NT2/D1 (cell line): ENCODE results near the gene DENND4C.

Experiments used
- DNase-seq: peaks from one replicate; pipeline ENCODE4 v3.0.0-alpha.2; 2011; ENCODE audit warnings: low read depth, low spot score
- H3K27me3 ChIP-seq: 2 replicates; pipeline ENCODE4 v1.6.0; 2011; ENCODE audit warnings: mild to moderate bottlenecking; ENCODE audit not compliant: insufficient read length, insufficient read depth
- H3K36me3 ChIP-seq: 2 replicates; pipeline ENCODE4 v1.6.1; 2011; ENCODE audit warnings: mild to moderate bottlenecking, low read length, mixed read lengths; ENCODE audit not compliant: insufficient read depth, insufficient read length
- H3K4me1 ChIP-seq: 2 replicates; pipeline ENCODE4 v1.5.1; 2011; ENCODE audit not compliant: insufficient read depth, insufficient read length
- H3K4me3 ChIP-seq: 2 replicates; pipeline ENCODE4 v1.5.1; 2011; ENCODE audit warnings: low read depth; ENCODE audit not compliant: insufficient read length
- H3K9ac ChIP-seq: 2 replicates; pipeline ENCODE4 v1.6.0; 2011; ENCODE audit warnings: low read depth; ENCODE audit not compliant: insufficient read length
- H3K9me3 ChIP-seq: 2 replicates; pipeline ENCODE4 v1.5.1; 2011; ENCODE audit warnings: mild to moderate bottlenecking, low read length; ENCODE audit not compliant: insufficient read depth
- SUZ12 ChIP-seq: IDR thresholded peaks from 2 replicates; pipeline ENCODE4 v1.6.1; 2011; ENCODE audit not compliant: insufficient read length, insufficient read depth; ENCODE audit errors: extremely low read depth
- YY1 ChIP-seq: IDR thresholded peaks from 2 replicates; pipeline ENCODE4 v1.6.1; 2011; ENCODE audit not compliant: insufficient read length, insufficient read depth
- ZNF274 ChIP-seq: IDR thresholded peaks from 2 replicates; pipeline ENCODE4 v1.6.1; 2011; ENCODE audit warnings: mild to moderate bottlenecking, low read depth, low read length

The DENND4C gene

GRCh38 chr9:19416143-19416542, 185.7 kb downstream of the DENND4C start:
- H3K9me3 ChIP-seq = no peaks in the 10 kb centered on the region
- no peak overlapping the region for H3K9ac ChIP-seq
- no peaks in the 10 kb centered on the region for H3K4me1 ChIP-seq
- H3K4me3 ChIP-seq = no peak overlapping the region
- H3K36me3 ChIP-seq = no peaks in the 10 kb centered on the region
- no peaks in the 10 kb centered on the region for H3K27me3 ChIP-seq
- TF ChIP-seq ZNF274 (no peak), YY1 (no peak), SUZ12 (no peak)
- no peak for DNase-seq

DNA sequence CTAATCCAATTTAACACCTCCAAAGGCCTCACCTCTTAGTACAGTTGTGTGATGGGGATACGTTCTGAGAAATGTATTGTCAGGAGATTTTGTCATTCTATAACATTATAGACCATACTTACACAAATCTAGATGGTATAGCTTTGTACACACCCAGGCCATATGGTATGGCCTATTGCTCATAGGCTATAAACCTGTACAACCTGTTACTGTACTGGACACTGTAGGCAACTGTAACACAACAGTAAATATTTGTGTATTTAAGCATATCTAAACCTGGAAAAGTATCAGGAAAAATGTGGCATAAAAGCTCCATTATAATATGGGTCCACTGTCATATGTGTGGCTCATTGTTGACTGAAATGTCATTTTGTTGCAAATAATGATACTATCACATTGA, 190.4 kb downstream of the DENND4C start:
- DNase-seq = no peak
- H3K27me3 ChIP-seq = no peaks in the 10 kb centered on the region
- peaks cover 3% of the 10 kb centered on the region for H3K36me3 ChIP-seq
- TF ChIP-seq SUZ12 = no peak
- no peak for TF ChIP-seq ZNF274
- no peak for TF ChIP-seq YY1
- no peak overlapping the region for H3K9ac ChIP-seq
- H3K4me3 ChIP-seq = no peak overlapping the region
- H3K4me1 ChIP-seq = no peaks in the 10 kb centered on the region
- no peaks in the 10 kb centered on the region for H3K9me3 ChIP-seq
